MM.1S (cell line): ENCODE measurements around the gene C20orf141.

Experiments used
- DNase-seq: peaks from one replicate; pipeline ENCODE4 v3.0.0-alpha.2; 2015
- H2AFZ ChIP-seq: fragments of 300-600 bp; sonication (generic); 2 replicates; pipeline ENCODE4 v1.6.0; 2016; ENCODE audit warnings: antibody characterized with exemption, low read length
- H3F3A ChIP-seq: fragments of 300-600 bp; sonication (generic); 2 replicates; pipeline ENCODE4 v1.6.1; 2016; ENCODE audit warnings: mild to moderate bottlenecking, antibody characterized with exemption, low read length, moderate library complexity, mixed read lengths; ENCODE audit not compliant: insufficient read depth
- H3K27ac ChIP-seq: fragments of 300-600 bp; sonication (generic); 2 replicates; pipeline ENCODE4 v1.5.1; 2016; ENCODE audit warnings: mild to moderate bottlenecking, low read length
- H3K27me3 ChIP-seq: fragments of 300-600 bp; sonication (generic); replicated peaks from 2 replicates; pipeline ENCODE4 v1.6.0; 2016; ENCODE audit warnings: low read length; ENCODE audit not compliant: insufficient read depth
- H3K36me3 ChIP-seq: fragments of 300-600 bp; sonication (generic); replicated peaks from 2 replicates; pipeline ENCODE4 v1.6.1; 2016; ENCODE audit warnings: mild to moderate bottlenecking, low read length, mixed read lengths; ENCODE audit not compliant: insufficient read depth
- H3K4me1 ChIP-seq: fragments of 300-600 bp; sonication (generic); 2 replicates; pipeline ENCODE4 v1.6.1; 2016; ENCODE audit warnings: low read length, mixed read lengths
- H3K4me2 ChIP-seq: fragments of 300-600 bp; sonication (generic); 2 replicates; pipeline ENCODE4 v1.6.0; 2016; ENCODE audit warnings: low read depth, low read length
- H3K4me3 ChIP-seq: fragments of 300-600 bp; sonication (generic); 2 replicates; pipeline ENCODE4 v1.5.1; 2016; ENCODE audit warnings: low read length, mixed read lengths
- H3K79me2 ChIP-seq: fragments of 300-600 bp; sonication (generic); 2 replicates; pipeline ENCODE4 v1.6.1; 2016; ENCODE audit warnings: mixed run types, low read length, mixed read lengths
- H3K9ac ChIP-seq: fragments of 300-600 bp; sonication (generic); 2 replicates; pipeline ENCODE4 v1.6.1; 2016; ENCODE audit warnings: low read length, mixed read lengths
- H3K9me2 ChIP-seq: fragments of 300-600 bp; sonication (generic); replicated peaks from 2 replicates; pipeline ENCODE4 v1.6.1; 2016; ENCODE audit warnings: mild to moderate bottlenecking, low read length, mixed read lengths; ENCODE audit not compliant: insufficient read depth
- H3K9me3 ChIP-seq: fragments of 300-600 bp; sonication (generic); replicated peaks from 2 replicates; pipeline ENCODE4 v1.6.1; 2016; ENCODE audit warnings: mild to moderate bottlenecking, low read length, mixed read lengths; ENCODE audit not compliant: insufficient read depth
- H4K20me1 ChIP-seq: fragments of 300-600 bp; sonication (generic); 2 replicates; pipeline ENCODE4 v1.6.1; 2016; ENCODE audit warnings: mild to moderate bottlenecking, low read length, moderate library complexity, mixed read lengths; ENCODE audit not compliant: insufficient read depth
- EZH2 ChIP-seq: fragments of 300-600 bp; sonication (generic); optimal IDR thresholded peaks from 2 replicates; pipeline ENCODE3; 2017; ENCODE audit warnings: low read depth, mild to moderate bottlenecking, antibody characterized with exemption, low read length, mixed read lengths
- EZH2phosphoT487 ChIP-seq: fragments of 300-600 bp; sonication (generic); IDR thresholded peaks from 2 replicates; pipeline ENCODE4 v1.6.1; 2018; ENCODE audit warnings: antibody characterized with exemption, low read length
- TF ChIP-seq, protein P1 (sequence below): fragments of 300-600 bp; sonication (generic); IDR thresholded peaks from 2 replicates; pipeline ENCODE4 v1.5.1; 2016; ENCODE audit warnings: antibody characterized with exemption, low read length, mixed read lengths

The C20orf141 gene

DNA sequence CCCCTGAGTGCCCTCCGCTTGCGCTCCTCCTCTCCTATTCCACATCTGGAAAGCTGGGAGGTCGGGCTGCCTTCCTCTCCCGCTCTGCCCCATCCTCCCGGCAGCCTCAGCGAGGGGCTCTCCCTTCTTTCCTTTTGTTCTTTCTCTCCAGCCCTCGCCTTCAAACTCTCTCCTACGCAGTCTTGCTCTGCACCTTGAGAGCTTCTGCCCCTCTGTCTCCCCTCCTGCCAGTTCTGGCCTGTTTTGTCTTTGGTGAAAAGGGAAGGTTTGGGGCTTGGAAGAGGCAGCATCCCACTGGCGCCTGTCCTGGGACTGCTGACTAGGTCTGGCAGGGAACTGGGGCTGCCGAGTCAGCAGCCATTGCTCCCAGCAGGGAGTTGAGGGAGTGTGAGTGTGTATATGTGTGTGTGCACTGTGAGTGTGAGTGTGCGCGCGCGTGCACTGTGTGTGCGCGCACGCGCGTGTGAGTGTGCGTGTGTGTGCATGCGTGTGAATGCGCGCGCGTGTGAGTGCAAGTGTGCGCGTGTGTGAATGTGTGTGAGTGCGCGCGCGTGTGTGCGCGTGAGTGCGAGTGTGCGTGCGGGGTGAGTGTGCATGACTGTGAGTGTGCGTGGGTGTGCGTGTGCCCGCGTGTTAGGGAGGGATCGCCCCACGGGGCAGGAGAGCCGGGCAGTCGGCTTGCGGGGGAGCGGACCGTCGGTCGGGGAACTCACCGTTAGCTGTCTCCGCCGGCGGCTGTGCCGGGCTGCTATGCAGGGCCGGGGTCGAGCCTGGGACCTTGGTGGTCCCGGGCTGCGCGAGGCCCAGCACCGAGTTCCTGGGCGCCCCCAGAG is 14.9 kb upstream of the C20orf141 start:
- peak overlapping the region; percentile 29; the same call in 1 of the 2 replicates for H3K4me2 ChIP-seq
- no peak overlapping the region for H3K9ac ChIP-seq
- no peaks in the 10 kb centered on the region for H3K36me3 ChIP-seq
- H3K79me2 ChIP-seq = no peaks in the 10 kb centered on the region
- peak overlapping the region; percentile 10; the same call in 1 of the 2 replicates for H3K4me3 ChIP-seq
- H3F3A ChIP-seq = no peaks in the 10 kb centered on the region
- no peaks in the 10 kb centered on the region for H3K4me1 ChIP-seq
- DNase-seq = no peak
- H3K9me2 ChIP-seq = no peaks in the 10 kb centered on the region
- no peak overlapping the region for H2AFZ ChIP-seq
- peaks cover 94% of the 10 kb centered on the region for H3K27me3 ChIP-seq
- H3K27ac ChIP-seq = no peak overlapping the region
- H3K9me3 ChIP-seq = no peaks in the 10 kb centered on the region
- peak; percentile 40 for TF ChIP-seq EZH2
- TF ChIP-seq, protein P1, sequence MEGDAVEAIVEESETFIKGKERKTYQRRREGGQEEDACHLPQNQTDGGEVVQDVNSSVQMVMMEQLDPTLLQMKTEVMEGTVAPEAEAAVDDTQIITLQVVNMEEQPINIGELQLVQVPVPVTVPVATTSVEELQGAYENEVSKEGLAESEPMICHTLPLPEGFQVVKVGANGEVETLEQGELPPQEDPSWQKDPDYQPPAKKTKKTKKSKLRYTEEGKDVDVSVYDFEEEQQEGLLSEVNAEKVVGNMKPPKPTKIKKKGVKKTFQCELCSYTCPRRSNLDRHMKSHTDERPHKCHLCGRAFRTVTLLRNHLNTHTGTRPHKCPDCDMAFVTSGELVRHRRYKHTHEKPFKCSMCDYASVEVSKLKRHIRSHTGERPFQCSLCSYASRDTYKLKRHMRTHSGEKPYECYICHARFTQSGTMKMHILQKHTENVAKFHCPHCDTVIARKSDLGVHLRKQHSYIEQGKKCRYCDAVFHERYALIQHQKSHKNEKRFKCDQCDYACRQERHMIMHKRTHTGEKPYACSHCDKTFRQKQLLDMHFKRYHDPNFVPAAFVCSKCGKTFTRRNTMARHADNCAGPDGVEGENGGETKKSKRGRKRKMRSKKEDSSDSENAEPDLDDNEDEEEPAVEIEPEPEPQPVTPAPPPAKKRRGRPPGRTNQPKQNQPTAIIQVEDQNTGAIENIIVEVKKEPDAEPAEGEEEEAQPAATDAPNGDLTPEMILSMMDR = no peak
- TF ChIP-seq EZH2phosphoT487 = no peak
- no peaks in the 10 kb centered on the region for H4K20me1 ChIP-seq

DNA sequence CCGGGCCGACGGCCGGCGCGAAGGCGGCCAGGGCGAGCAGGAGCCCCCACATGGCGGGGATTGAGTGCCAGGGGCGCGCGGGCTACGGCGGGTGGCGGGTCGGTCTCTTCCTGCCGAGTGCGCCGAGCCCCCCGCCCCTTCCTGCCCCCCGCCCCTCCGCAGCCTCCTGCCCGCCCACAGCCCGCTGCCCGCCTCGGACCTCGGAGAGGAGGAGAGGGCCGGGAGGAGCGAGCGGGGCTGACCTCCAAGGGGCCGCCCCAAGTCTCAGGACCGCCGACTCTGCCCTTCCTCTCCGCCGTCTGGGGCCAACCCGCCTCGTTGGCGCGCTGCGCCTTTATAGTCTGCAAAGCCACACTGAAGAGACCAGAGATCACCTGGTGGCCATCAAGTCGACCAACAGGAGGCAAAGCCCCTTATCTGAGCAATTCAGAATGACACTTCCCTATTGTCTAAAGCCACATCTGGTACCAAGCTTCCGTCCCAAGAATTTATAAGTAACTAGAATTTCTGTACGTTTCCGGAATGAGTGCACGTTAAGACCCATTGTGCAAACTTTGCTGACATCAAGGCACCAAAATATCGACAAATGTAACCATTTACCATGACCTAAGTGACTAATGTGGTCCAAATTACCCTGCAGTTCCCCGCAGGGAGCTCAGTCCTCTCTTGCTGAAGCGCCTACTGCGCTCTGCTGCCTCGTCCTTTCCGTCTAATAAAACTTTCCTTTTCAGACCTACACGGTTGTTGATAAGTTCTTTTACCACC is 14.1 kb upstream of the C20orf141 start, which contains the start of gene CPXM1:
Gene CPXM1, minus strand, starts transcription at position 107 of the 765 bp plus-strand sequence. Its CDS starts 55 bp downstream, at position 52.
- TF ChIP-seq EZH2 = no peak
- TF ChIP-seq, protein P1 = no peak
- TF ChIP-seq EZH2phosphoT487 = no peak
- Histone ChIP-seq H3K9me3 (no peaks in the 10 kb centered on the region), H3F3A (no peaks in the 10 kb centered on the region), H3K4me2 (peak within 1 kb of the TSS; percentile 29; the same call in 1 of the 2 replicates), H4K20me1 (no peaks in the 10 kb centered on the region), H3K9ac (no peak within 1 kb of the TSS), H3K4me3 (peak within 1 kb of the TSS; percentile 10; the same call in 1 of the 2 replicates), H3K27ac (no peak within 1 kb of the TSS), H2AFZ (0 out of 2 replicates have a peak within 1 kb of the TSS, but pooled peaks have one; percentile 19), H3K36me3 (no peaks in the 10 kb centered on the region), H3K79me2 (no peaks in the 10 kb centered on the region), H3K27me3 (peaks cover 94% of the 10 kb centered on the region), H3K9me2 (no peaks in the 10 kb centered on the region), H3K4me1 (no peaks in the 10 kb centered on the region)
- DNase-seq = no peak

DNA sequence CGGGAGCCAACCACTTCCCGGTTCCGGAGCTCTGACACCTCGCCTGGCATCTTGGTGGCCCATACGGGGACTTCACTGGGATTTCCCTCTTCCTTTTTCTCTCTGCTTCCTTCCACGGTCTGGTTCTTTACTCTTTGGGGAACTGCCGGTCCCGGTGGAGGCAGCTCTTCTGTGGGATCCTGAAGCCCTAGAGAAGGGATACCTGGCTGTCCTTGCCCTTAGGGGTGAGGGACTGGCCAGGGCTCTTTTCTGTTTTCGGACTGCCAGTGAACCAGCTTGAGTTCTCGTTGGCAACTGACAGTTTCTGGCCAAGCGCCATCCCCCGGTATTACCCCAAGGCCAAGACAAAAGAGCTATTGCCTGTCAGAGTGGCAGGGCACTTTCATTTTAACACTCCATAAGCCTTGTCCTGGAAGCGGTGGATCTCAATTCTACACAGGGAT is 13.5 kb upstream of the C20orf141 start:
- no peaks in the 10 kb centered on the region for H3K4me1 ChIP-seq
- no peaks in the 10 kb centered on the region for H3K9me3 ChIP-seq
- peaks cover 94% of the 10 kb centered on the region for H3K27me3 ChIP-seq
- no peaks in the 10 kb centered on the region for H4K20me1 ChIP-seq
- H3K9ac ChIP-seq = no peak overlapping the region
- peak overlapping the region; percentile 13; the same call in 1 of the 2 replicates for H3K4me2 ChIP-seq
- H3K79me2 ChIP-seq = no peaks in the 10 kb centered on the region
- no peak overlapping the region for H3K27ac ChIP-seq
- no peak overlapping the region for H3K4me3 ChIP-seq
- DNase-seq = no peak
- TF ChIP-seq, protein P1 = no peak
- TF ChIP-seq EZH2phosphoT487 = no peak
- no peak for TF ChIP-seq EZH2
- no peaks in the 10 kb centered on the region for H3F3A ChIP-seq
- no peaks in the 10 kb centered on the region for H3K36me3 ChIP-seq
- 0 out of 2 replicates have a peak overlapping the region, but pooled peaks have one; percentile 19 for H2AFZ ChIP-seq
- no peaks in the 10 kb centered on the region for H3K9me2 ChIP-seq
